Measurements from ENCODE around the gene ELL2.

GRCh38 chr5:95925378-95925744 lies 36.3 kb downstream of the ELL2 start:
- TF ChIP-seq CTCF (IDR thresholded peaks at IDR 0.05; ENCODE audit: poor library complexity, severe bottlenecking), result no peak
- no peak for TF ChIP-seq MXI1 (conservative IDR thresholded peaks at IDR 0.05; ENCODE audit: poor library complexity, severe bottlenecking)
- TF ChIP-seq EP300 (conservative IDR thresholded peaks at IDR 0.05; ENCODE audit: poor library complexity, severe bottlenecking), result no peak
- TF ChIP-seq EZH2 (IDR thresholded peaks at IDR 0.05; ENCODE audit: borderline replicate concordance, insufficient read depth, low read length, poor library complexity, severe bottlenecking), result no peak
- no peak for TF ChIP-seq REST (IDR thresholded peaks at IDR 0.05; ENCODE audit: borderline replicate concordance)
- no peak for TF ChIP-seq SMC3 (conservative IDR thresholded peaks at IDR 0.05; ENCODE audit: poor library complexity)
- no peak for TF ChIP-seq POLR2AphosphoS5 (IDR thresholded peaks at IDR 0.05)

All from neural cell (in vitro differentiated cells).